GM12878 (cell line): ENCODE measurements around the gene CALD1. TPM values are rescaled to one million over a fixed set of nuclear protein-coding genes. Genes with fewer than 3 reads are reported as not detected.

ENCODE experiments used
- ATF7 ChIP-seq: fragments of 450-650 bp; IDR thresholded peaks from 2 replicates; pipeline ENCODE4 v1.6.1; 2016; ENCODE audit warnings: low read depth, mild to moderate bottlenecking
- IRF3 ChIP-seq: fragments of 450-650 bp; IDR thresholded peaks from 2 replicates; pipeline ENCODE4 v1.6.1; 2014; ENCODE audit warnings: mild to moderate bottlenecking
- MAX ChIP-seq: IDR thresholded peaks from 2 replicates; pipeline ENCODE4 v1.6.1; 2012; ENCODE audit warnings: low read depth, low read length, improper control_type of control experiment
- SIN3A ChIP-seq: IDR thresholded peaks from 2 replicates; pipeline ENCODE4 v1.6.1; 2012; ENCODE audit warnings: low read depth, low read length, improper control_type of control experiment
- SIX5 ChIP-seq: IDR thresholded peaks from 2 replicates; pipeline ENCODE4 v1.6.1; 2011; ENCODE audit warnings: mild to moderate bottlenecking, low read depth, low read length, moderate library complexity; ENCODE audit not compliant: severe bottlenecking
- SMAD1 ChIP-seq: fragments of 450-650 bp; IDR thresholded peaks from 2 replicates; pipeline ENCODE4 v1.6.1; 2018; ENCODE audit warnings: mild to moderate bottlenecking, low read depth; ENCODE audit not compliant: partially characterized antibody
- ZNF687 ChIP-seq: fragments of 450-650 bp; IDR thresholded peaks from 2 replicates; pipeline ENCODE4 v1.6.1; 2017; ENCODE audit warnings: mild to moderate bottlenecking, moderate library complexity
- polyA plus RNA-seq, 11 experiments: library from polyadenylated mRNA; depleted of rRNA in 4 of 11; unstranded in 6 of 11; stranded (reverse) in 5 of 11; fragments of >200 nt; fragmentation: Nextera tagmentation in 4 of 11; fragmentation: Illumina TruSeq in 1 of 11; extraction: Ambion mirVana in 4 of 11; extraction: Trizol in 1 of 11; gene quantifications; 1 replicate in 1 of 11; 2 replicates in 10 of 11; pipeline versions ENCODE4 v1.2.1 to v1.2.3, GENCODE V29; 2011 to 2016; ENCODE audit warnings: inconsistent platforms in 2 of 11, missing spikeins in 2 of 11, low read depth in 1 of 11
- total RNA-seq, 4 experiments: library from RNA; depleted of rRNA in 3 of 4; stranded (reverse); fragments of >200 nt in 3 of 4; fragmentation: Illumina TruSeq in 1 of 4; extraction: Trizol in 1 of 4; gene quantifications; 2 replicates each; pipeline versions ENCODE4 v1.2.1 to v1.2.3, GENCODE V29; 2013 to 2021

The CALD1 gene
- total and polyA plus RNA-seq, 10 of the 15 experiments (the other 5 are each of a cell fraction or from before 2014, with no cell fraction given), result 0.03 to 1.3 (median 0.22) TPM

GRCh38 chr7:134755422-134756022, 23.9 kb upstream of the CALD1 start (continued):
- no peak for TF ChIP-seq IRF3
- TF ChIP-seq SIX5, result no peak
- no peak for TF ChIP-seq ZNF687
- TF ChIP-seq SMAD1, result no peak
- no peak for TF ChIP-seq ATF7
- TF ChIP-seq SIN3A, result no peak
- TF ChIP-seq MAX, result no peak
